ENCODE measurements around the gene AKIP1. TPM values are rescaled to one million over a fixed set of nuclear protein-coding genes. Genes with fewer than 3 reads are reported as not detected.

AKIP1 gene
- total and polyA plus RNA-seq, 2 donors (not counting 3 experiments of a cell fraction or from before 2014, with no cell fraction given) = 21.9 to 32.4 TPM

DNA sequence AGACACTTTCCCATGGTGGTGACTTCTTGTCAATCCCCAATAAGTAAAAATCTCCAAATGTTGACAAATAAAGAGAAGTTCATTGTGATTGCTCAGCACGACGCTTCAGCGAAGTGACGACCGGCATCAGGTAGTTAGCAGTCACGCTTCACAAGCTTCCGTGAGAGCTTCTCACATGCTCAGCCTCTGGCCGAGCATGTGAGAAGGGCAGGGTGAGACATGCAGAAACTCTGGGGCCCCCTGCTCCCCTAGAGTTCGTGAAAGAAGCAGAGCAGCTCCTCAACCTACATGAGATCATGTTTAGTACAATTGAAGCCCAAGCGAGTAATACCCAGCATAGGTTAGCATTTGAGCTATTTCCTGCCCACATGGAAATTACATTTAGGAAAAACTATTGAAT, 26.2 kb downstream of the AKIP1 start:
- dilution Hi-C loops (cut with MboI; ENCODE audit: extremely low pct_ligation_motif_present, low sequenced_read_pairs) = no loop called here
- peaks cover 0 to 4% of the 10 kb centered on the region in 2 experiments for H3K27me3 ChIP-seq (ENCODE audit: control insufficient read depth in 2 of 2, insufficient read depth in 2 of 2, low read length in 2 of 2)
- ChIA-PET CTCF (interaction anchor here (0.6 to 1.8 kb wide), 2 partner anchors 22 to 25 kb away, joined by 4 to 10 read pairs; no protein-coding TSS in a partner anchor), POLR2A (no interaction called here)
- H3K9me1 ChIP-seq (replicated peaks; ENCODE audit: control insufficient read depth, extremely low read depth, insufficient read depth, low read length) = no peaks in the 10 kb centered on the region
- no peak overlapping the region for H3K4me3 ChIP-seq (replicated peaks in 1 of 3; ENCODE audit: insufficient read depth in 1 of 3, low read depth in 1 of 3, low read length in 3 of 3)
- TF ChIP-seq, protein P1, sequence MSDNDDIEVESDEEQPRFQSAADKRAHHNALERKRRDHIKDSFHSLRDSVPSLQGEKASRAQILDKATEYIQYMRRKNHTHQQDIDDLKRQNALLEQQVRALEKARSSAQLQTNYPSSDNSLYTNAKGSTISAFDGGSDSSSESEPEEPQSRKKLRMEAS (IDR thresholded peaks at IDR 0.05; ENCODE audit: insufficient read depth, insufficient read length) = no peak
- no peak for TF ChIP-seq POLR2AphosphoS5 (IDR thresholded peaks at IDR 0.05; ENCODE audit: insufficient read depth, low read depth, low read length)
- TF ChIP-seq, protein P2, sequence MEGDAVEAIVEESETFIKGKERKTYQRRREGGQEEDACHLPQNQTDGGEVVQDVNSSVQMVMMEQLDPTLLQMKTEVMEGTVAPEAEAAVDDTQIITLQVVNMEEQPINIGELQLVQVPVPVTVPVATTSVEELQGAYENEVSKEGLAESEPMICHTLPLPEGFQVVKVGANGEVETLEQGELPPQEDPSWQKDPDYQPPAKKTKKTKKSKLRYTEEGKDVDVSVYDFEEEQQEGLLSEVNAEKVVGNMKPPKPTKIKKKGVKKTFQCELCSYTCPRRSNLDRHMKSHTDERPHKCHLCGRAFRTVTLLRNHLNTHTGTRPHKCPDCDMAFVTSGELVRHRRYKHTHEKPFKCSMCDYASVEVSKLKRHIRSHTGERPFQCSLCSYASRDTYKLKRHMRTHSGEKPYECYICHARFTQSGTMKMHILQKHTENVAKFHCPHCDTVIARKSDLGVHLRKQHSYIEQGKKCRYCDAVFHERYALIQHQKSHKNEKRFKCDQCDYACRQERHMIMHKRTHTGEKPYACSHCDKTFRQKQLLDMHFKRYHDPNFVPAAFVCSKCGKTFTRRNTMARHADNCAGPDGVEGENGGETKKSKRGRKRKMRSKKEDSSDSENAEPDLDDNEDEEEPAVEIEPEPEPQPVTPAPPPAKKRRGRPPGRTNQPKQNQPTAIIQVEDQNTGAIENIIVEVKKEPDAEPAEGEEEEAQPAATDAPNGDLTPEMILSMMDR (IDR thresholded peaks at IDR 0.05; ENCODE audit: extremely low read depth in 1 of 2, insufficient read depth in 1 of 2, low read depth in 1 of 2, low read length in 2 of 2) = no peak
- no peak for TF ChIP-seq GATA2 (IDR thresholded peaks at IDR 0.05; ENCODE audit: insufficient read depth, insufficient read length, low read depth, low read length)
- TF ChIP-seq FOS (IDR thresholded peaks at IDR 0.05; ENCODE audit: borderline replicate concordance, insufficient read depth, low read length) = no peak
- no peak for DNase-seq (ENCODE audit: low read depth, low spot score)
- no peaks in the 10 kb centered on the region for H3K9me3 ChIP-seq (replicated peaks; ENCODE audit: control insufficient read depth, insufficient read depth, low read length)
- H3K9ac ChIP-seq (replicated peaks; ENCODE audit: extremely low read depth, insufficient read depth, low read length) = no peak overlapping the region
- BruUV-seq (replicated peaks) = no TSS peak
- no peak overlapping the region for H3K4me2 ChIP-seq (ENCODE audit: insufficient read depth, low read length)
- peaks cover 7% of the 10 kb centered on the region for H3K4me1 ChIP-seq (ENCODE audit: control insufficient read depth, extremely low read depth, insufficient read depth, low read length)
- no peaks in the 10 kb centered on the region for H4K20me1 ChIP-seq (replicated peaks; ENCODE audit: control insufficient read depth, extremely low read depth, insufficient read depth, low read length)
- H2AFZ ChIP-seq (ENCODE audit: low read depth, low read length) = no peak overlapping the region
- H3K36me3 ChIP-seq (ENCODE audit: control insufficient read depth in 2 of 2, extremely low read depth in 1 of 2, insufficient read depth in 2 of 2, low read length in 2 of 2) = no peaks in the 10 kb centered on the region
- no peak overlapping the region for H3K27ac ChIP-seq (ENCODE audit: insufficient read depth, low read depth, low read length)
- no peak for FAIRE-seq
- intact Hi-C loops (cut with micrococcal nuclease) = no loop called here
- no peaks in the 10 kb centered on the region for H3K79me2 ChIP-seq (ENCODE audit: control insufficient read depth, insufficient read depth, low read length)

DNA sequence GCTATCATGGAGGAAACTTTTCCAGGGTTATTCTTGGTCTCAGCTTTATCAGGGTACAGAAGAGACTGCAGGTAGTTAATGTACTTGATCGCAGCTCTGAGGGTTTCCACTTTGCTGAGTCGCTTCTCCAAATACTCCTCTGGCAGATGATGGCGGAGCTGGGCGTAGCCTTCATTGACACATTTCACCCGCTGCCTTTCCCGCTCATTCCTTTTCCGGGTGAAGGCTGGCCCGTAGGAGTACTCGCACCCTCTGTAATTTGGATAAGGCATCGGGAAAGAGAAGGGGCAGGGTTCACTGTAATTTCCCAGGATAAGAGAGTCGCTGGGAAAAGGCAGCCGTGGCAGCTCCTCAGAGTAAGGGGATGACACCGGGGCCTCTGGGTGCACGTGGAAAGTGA, 26.7 kb downstream of the AKIP1 start:
- no peak overlapping the region for H2AFZ ChIP-seq (ENCODE audit: low read depth, low read length)
- ChIA-PET CTCF (interaction anchor here (1.8 kb wide), 1 partner anchor 22 kb away, joined by 10 read pairs; no protein-coding TSS in a partner anchor), POLR2A (no interaction called here)
- H3K9me3 ChIP-seq (replicated peaks; ENCODE audit: control insufficient read depth, insufficient read depth, low read length) = no peaks in the 10 kb centered on the region
- DNase-seq (ENCODE audit: low read depth, low spot score) = no peak
- H3K36me3 ChIP-seq (ENCODE audit: control insufficient read depth in 2 of 2, extremely low read depth in 1 of 2, insufficient read depth in 2 of 2, low read length in 2 of 2) = no peaks in the 10 kb centered on the region
- no peaks in the 10 kb centered on the region for H3K79me2 ChIP-seq (ENCODE audit: control insufficient read depth, insufficient read depth, low read length)
- FAIRE-seq = no peak
- H3K4me3 ChIP-seq (replicated peaks in 1 of 3; ENCODE audit: insufficient read depth in 1 of 3, low read depth in 1 of 3, low read length in 3 of 3) = no peak overlapping the region
- intact Hi-C loops (cut with micrococcal nuclease) = no loop called here
- dilution Hi-C loops (cut with MboI; ENCODE audit: extremely low pct_ligation_motif_present, low sequenced_read_pairs) = no loop called here
- no peaks in the 10 kb centered on the region for H4K20me1 ChIP-seq (replicated peaks; ENCODE audit: control insufficient read depth, extremely low read depth, insufficient read depth, low read length)
- no peak overlapping the region for H3K27ac ChIP-seq (ENCODE audit: insufficient read depth, low read depth, low read length)
- TF ChIP-seq EZH2 (IDR thresholded peaks at IDR 0.05; ENCODE audit: borderline replicate concordance, low read depth, low read length, severe bottlenecking) = no peak
- TF ChIP-seq MYC (IDR thresholded peaks at IDR 0.05; ENCODE audit: low read depth, low read length) = no peak
- no peak for TF ChIP-seq GATA2 (IDR thresholded peaks at IDR 0.05; ENCODE audit: insufficient read depth, insufficient read length, low read depth, low read length)
- TF ChIP-seq JUN (IDR thresholded peaks at IDR 0.05; ENCODE audit: borderline replicate concordance, insufficient read depth, insufficient read length, low read depth) = no peak
- H3K4me1 ChIP-seq (ENCODE audit: control insufficient read depth, extremely low read depth, insufficient read depth, low read length) = peaks cover 7% of the 10 kb centered on the region
- peaks cover 0 to 4% of the 10 kb centered on the region in 2 experiments for H3K27me3 ChIP-seq (ENCODE audit: control insufficient read depth in 2 of 2, insufficient read depth in 2 of 2, low read length in 2 of 2)
- no peak overlapping the region for H3K4me2 ChIP-seq (ENCODE audit: insufficient read depth, low read length)
- no TSS peak for BruUV-seq (replicated peaks)
- no peaks in the 10 kb centered on the region for H3K9me1 ChIP-seq (replicated peaks; ENCODE audit: control insufficient read depth, extremely low read depth, insufficient read depth, low read length)
- H3K9ac ChIP-seq (replicated peaks; ENCODE audit: extremely low read depth, insufficient read depth, low read length) = no peak overlapping the region
